PFSK-1 (cell line): ENCODE results near the gene GRAMD1A.

Source experiments
- POLR2AphosphoS5 ChIP-seq: IDR thresholded peaks from 2 replicates; pipeline ENCODE4 v1.6.1; 2012; ENCODE audit warnings: low read depth, mild to moderate bottlenecking, control low read depth, low read length, moderate library complexity
- SIN3A ChIP-seq: IDR thresholded peaks from 2 replicates; pipeline ENCODE4 v1.6.1; 2012; ENCODE audit warnings: mild to moderate bottlenecking, low read length, moderate library complexity, borderline replicate concordance; ENCODE audit not compliant: insufficient read depth
- TAF1 ChIP-seq: IDR thresholded peaks from 2 replicates; pipeline ENCODE4 v1.6.1; 2012; ENCODE audit warnings: low read length, control low read depth, borderline replicate concordance; ENCODE audit not compliant: insufficient read depth
- TF ChIP-seq, protein P1 (sequence below), 2 experiments: IDR thresholded peaks; 2 replicates each; pipeline versions ENCODE4 v1.6.1 to v1.8.0; 2011 to 2012; ENCODE audit warnings: low read depth in 2 of 2, low read length in 2 of 2, control low read depth in 1 of 2, inconsistent platforms in 1 of 2, mild to moderate bottlenecking in 1 of 2, moderate library complexity in 1 of 2; ENCODE audit not compliant: insufficient read depth in 1 of 2

DNA sequence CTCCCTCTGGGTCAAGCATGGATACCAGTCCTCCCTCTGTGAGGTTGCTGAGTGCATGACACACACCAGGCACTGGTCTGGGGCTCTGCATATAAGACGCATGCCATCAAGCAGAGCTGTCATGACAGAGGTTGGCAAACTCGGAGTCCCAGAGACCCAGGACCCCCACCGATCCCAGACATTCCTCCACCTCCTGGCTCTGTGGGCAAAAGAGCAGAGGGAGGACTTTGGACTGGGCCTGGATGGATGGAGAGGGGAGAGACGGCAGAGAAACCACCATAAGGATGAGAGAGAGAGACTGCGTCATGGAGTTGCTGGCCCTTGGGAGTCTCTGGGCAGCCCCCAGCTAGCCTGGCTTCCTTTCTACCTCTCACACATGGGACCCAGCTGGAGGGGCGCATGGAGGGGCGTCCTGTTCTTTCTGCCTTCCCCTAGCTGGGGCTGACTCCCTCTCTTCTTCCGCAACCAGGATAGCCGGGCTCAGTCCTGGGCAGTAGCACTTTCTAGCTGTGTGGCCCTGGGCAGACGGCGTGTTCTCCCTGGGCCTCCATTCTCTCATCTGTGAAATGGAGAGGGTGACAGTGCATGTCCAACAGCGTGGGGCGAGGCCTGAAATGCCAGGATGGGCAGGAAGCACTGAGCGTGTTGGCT lies 43.0 kb downstream of the GRAMD1A start:
- no peak for TF ChIP-seq POLR2AphosphoS5
- TF ChIP-seq, protein P1, sequence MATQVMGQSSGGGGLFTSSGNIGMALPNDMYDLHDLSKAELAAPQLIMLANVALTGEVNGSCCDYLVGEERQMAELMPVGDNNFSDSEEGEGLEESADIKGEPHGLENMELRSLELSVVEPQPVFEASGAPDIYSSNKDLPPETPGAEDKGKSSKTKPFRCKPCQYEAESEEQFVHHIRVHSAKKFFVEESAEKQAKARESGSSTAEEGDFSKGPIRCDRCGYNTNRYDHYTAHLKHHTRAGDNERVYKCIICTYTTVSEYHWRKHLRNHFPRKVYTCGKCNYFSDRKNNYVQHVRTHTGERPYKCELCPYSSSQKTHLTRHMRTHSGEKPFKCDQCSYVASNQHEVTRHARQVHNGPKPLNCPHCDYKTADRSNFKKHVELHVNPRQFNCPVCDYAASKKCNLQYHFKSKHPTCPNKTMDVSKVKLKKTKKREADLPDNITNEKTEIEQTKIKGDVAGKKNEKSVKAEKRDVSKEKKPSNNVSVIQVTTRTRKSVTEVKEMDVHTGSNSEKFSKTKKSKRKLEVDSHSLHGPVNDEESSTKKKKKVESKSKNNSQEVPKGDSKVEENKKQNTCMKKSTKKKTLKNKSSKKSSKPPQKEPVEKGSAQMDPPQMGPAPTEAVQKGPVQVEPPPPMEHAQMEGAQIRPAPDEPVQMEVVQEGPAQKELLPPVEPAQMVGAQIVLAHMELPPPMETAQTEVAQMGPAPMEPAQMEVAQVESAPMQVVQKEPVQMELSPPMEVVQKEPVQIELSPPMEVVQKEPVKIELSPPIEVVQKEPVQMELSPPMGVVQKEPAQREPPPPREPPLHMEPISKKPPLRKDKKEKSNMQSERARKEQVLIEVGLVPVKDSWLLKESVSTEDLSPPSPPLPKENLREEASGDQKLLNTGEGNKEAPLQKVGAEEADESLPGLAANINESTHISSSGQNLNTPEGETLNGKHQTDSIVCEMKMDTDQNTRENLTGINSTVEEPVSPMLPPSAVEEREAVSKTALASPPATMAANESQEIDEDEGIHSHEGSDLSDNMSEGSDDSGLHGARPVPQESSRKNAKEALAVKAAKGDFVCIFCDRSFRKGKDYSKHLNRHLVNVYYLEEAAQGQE (IDR thresholded peaks at IDR 0.05; ENCODE audit: insufficient read depth in 1 of 2, low read depth in 2 of 2, low read length in 2 of 2), result no peak
- no peak for TF ChIP-seq TAF1
- TF ChIP-seq SIN3A, result no peak
